GM19351 (cell line): Measurements from ENCODE around the gene DDR2.
A peak's percentile ranks its signal among the peaks of the same experiment; 100 is the strongest.
"Not testable (repeated sequence)": the region's sequence is repeated elsewhere in the genome, so short reads cannot be mapped to it uniquely, and the experiment has no call there.

Source experiments
- ATAC-seq: cut with Tn5 transposase; IDR thresholded peaks from one replicate; pipeline ENCODE4 v1.9.1; 2021; ENCODE audit warnings: mild to moderate bottlenecking, moderate library complexity; ENCODE audit not compliant: unreplicated experiment

Gene DDR2

GRCh38 chr1:162753998-162754585 lies 121.8 kb downstream of the DDR2 start:
- no peak for ATAC-seq

- no peak for ATAC-seq
These were observed 123.0 kb downstream of the DDR2 start for GRCh38 chr1:162755306-162755705.

GRCh38 chr1:162756523-162756922 lies 124.3 kb downstream of the DDR2 start:
- no peak for ATAC-seq

- ATAC-seq: no peak
These were observed 125.2 kb downstream of the DDR2 start for GRCh38 chr1:162757476-162757875.

GRCh38 chr1:162765788-162766187 lies 133.5 kb downstream of the DDR2 start:
- no peak for ATAC-seq

- ATAC-seq: no peak
These were observed 140.4 kb downstream of the DDR2 start for GRCh38 chr1:162772571-162773154.

- no peak for ATAC-seq
These were observed 141.7 kb downstream of the DDR2 start for GRCh38 chr1:162774007-162774406.

GRCh38 chr1:162779043-162779442 lies 146.8 kb downstream of the DDR2 start:
- ATAC-seq: no peak

- no peak for ATAC-seq
These were observed 150.4 kb downstream of the DDR2 start for GRCh38 chr1:162782671-162783070.

GRCh38 chr1:162784926-162785325 lies 152.7 kb downstream of the DDR2 start:
- ATAC-seq: not testable (repeated sequence)

- not testable (repeated sequence) for ATAC-seq
These were observed 156.5 kb downstream of the DDR2 start for GRCh38 chr1:162788783-162789182.

GRCh38 chr1:162790303-162790984 lies 158.2 kb downstream of the DDR2 start, which contains the start of gene HSD17B7:
Gene HSD17B7, plus strand, starts transcription at chr1:162790702. Its CDS starts 99 bp downstream, at chr1:162790801.
- peak; percentile 97 for ATAC-seq

GRCh38 chr1:162790985-162791357 lies 158.7 kb downstream of the DDR2 start:
- not testable (repeated sequence) for ATAC-seq

GRCh38 chr1:162794284-162794683 lies 162.0 kb downstream of the DDR2 start:
- not testable (repeated sequence) for ATAC-seq

- not testable (repeated sequence) for ATAC-seq
These were observed 164.5 kb downstream of the DDR2 start for GRCh38 chr1:162796617-162797279.

- ATAC-seq: peak; percentile 73
These were observed 167.9 kb downstream of the DDR2 start for GRCh38 chr1:162799995-162800830.

- ATAC-seq: not testable (repeated sequence)
These were observed 175.2 kb downstream of the DDR2 start for GRCh38 chr1:162807503-162807902.

- ATAC-seq: not testable (repeated sequence)
These were observed 180.1 kb downstream of the DDR2 start for GRCh38 chr1:162812357-162812756.

- not testable (repeated sequence) for ATAC-seq
These were observed 185.9 kb downstream of the DDR2 start for GRCh38 chr1:162818136-162818535.

GRCh38 chr1:162818666-162819065 lies 186.4 kb downstream of the DDR2 start:
- not testable (repeated sequence) for ATAC-seq
